Testis (tissue), 3 donors: Measurements from ENCODE around the gene AGBL4. TPM values are rescaled to one million over a fixed set of nuclear protein-coding genes. Genes with fewer than 3 reads are reported as not detected.

Source experiments
- DNase-seq: peaks from one replicate; pipeline ENCODE4 v3.0.0-alpha.2; 2019
- H3K27ac ChIP-seq, 2 donors: fragments of 200-600 bp; sonication (generic); one replicate each; pipeline ENCODE4 v1.5.1; 2019
- H3K27me3 ChIP-seq: fragments of 200-600 bp; sonication (generic); one replicate; pipeline ENCODE4 v1.5.1; 2019
- H3K36me3 ChIP-seq: fragments of 200-600 bp; sonication (generic); one replicate; pipeline ENCODE4 v1.5.1; 2017; ENCODE audit warnings: low read depth; ENCODE audit errors: missing control alignments
- H3K4me1 ChIP-seq: fragments of 200-600 bp; sonication (generic); one replicate; pipeline ENCODE4 v1.5.1; 2019
- H3K4me3 ChIP-seq, 2 donors: fragments of 200-600 bp; sonication (generic); one replicate each; pipeline ENCODE4 v1.5.1; 2017 to 2019
- H3K9me3 ChIP-seq: fragments of 200-600 bp; sonication (generic); one replicate; pipeline ENCODE4 v1.5.1; 2017
- POLR2A ChIP-seq: fragments of 450-650 bp; IDR thresholded peaks from one replicate; pipeline ENCODE4 v1.6.1; 2017; ENCODE audit warnings: antibody characterized with exemption, mild to moderate bottlenecking, moderate library complexity
- WGBS, 2 donors: methylation state at CpG; one replicate each; pipeline ENCODE4 v1.1.5; 2018; 5-methylcytosine and 5-hydroxymethylcytosine counted together
- intact Hi-C: fragments of 100-400 bp; cut with DNase I; formaldehyde crosslinking; loops from one replicate; pipeline ENCODE4 v1.15.1; 2023; ENCODE audit warnings: low total_unique reads
- polyA plus RNA-seq: library from polyadenylated mRNA; stranded (reverse); fragments of 350-450 nt; fragmentation: Illumina TruSeq; extraction: RNeasy Lipid Tissue Mini Kit (QIAGEN cat#74804); gene quantifications from one replicate; pipeline ENCODE4 v1.2.3, GENCODE V29; 2014; ENCODE audit warnings: low read depth, low replicate concordance; ENCODE audit not compliant: insufficient read depth
- total RNA-seq, 2 donors: library from RNA; depleted of rRNA; stranded (reverse); fragments of >200 nt; gene quantifications; one replicate each; pipeline ENCODE4 v1.2.3, GENCODE V29; 2016
- TF ChIP-seq, protein P1 (sequence below), 3 experiments: fragments of 450-650 bp in 2 of 3; fragments of 200-600 bp in 1 of 3; sonication (generic) in 1 of 3; IDR thresholded peaks; one replicate each; pipeline ENCODE4 v1.5.1; 2016 to 2019; ENCODE audit warnings: antibody characterized with exemption in 3 of 3, mild to moderate bottlenecking in 2 of 3, moderate library complexity in 1 of 3

The AGBL4 gene
- total and polyA plus RNA-seq, 3 donors from 2014 or later = 3.3 to 6.9 (median 5.8) TPM

DNA sequence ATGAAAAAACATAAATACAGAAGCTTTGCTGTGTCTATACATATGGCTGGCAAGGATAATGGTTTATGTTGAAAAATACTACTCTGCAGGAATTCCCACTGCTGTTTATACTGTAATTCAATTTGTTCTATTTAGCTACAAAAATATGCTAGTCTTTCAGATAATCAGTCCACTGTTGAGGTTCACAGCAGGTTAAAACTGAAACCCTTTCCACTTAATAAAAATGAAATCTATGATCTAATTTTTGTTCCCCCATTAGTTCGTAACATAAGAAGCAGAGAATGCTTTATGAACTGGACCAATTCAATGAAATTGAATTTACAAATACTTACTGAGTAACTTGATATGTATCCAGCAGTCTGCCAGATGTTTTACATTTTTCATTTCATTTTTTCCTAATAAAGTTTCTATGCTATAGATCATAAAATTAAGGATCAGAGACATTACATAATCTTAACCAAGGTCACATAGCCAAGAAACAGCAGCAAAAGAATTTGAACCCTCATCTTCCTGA is 887.0 kb downstream of the AGBL4 start:
- TF ChIP-seq, protein P1, sequence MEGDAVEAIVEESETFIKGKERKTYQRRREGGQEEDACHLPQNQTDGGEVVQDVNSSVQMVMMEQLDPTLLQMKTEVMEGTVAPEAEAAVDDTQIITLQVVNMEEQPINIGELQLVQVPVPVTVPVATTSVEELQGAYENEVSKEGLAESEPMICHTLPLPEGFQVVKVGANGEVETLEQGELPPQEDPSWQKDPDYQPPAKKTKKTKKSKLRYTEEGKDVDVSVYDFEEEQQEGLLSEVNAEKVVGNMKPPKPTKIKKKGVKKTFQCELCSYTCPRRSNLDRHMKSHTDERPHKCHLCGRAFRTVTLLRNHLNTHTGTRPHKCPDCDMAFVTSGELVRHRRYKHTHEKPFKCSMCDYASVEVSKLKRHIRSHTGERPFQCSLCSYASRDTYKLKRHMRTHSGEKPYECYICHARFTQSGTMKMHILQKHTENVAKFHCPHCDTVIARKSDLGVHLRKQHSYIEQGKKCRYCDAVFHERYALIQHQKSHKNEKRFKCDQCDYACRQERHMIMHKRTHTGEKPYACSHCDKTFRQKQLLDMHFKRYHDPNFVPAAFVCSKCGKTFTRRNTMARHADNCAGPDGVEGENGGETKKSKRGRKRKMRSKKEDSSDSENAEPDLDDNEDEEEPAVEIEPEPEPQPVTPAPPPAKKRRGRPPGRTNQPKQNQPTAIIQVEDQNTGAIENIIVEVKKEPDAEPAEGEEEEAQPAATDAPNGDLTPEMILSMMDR (IDR thresholded peaks at IDR 0.05) = no peak
- no peak for TF ChIP-seq POLR2A
- intact Hi-C loops = no loop called here
- Histone ChIP-seq H3K4me1 (no peaks in the 10 kb centered on the region), H3K36me3 (no peaks in the 10 kb centered on the region), H3K27ac (no peak overlapping the region), H3K9me3 (no peaks in the 10 kb centered on the region), H3K27me3 (no peaks in the 10 kb centered on the region), H3K4me3 (no peak overlapping the region)
- no peak for DNase-seq
- 79 to 89% methylated on average over 1 of the region's 1 CpG for WGBS, 2 donors

DNA sequence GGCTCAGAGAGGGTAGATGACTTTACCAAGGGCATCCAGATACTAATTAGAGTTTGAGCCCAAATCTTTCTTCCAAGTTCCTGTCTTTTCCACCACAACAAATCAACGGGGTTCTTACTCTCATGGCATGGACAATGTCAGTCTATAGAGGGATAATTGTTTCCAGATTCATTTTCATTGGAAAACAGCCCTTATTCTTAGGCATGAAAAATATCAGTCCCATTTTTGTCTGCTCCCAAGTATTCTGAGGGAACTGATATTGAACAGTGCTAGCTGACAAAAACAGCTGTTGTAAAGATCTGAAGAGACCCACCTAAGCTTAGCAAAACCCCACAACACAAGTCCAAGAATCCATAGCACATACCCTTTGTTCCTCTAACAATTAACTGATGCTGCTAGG is 898.0 kb downstream of the AGBL4 start:
- 52 to 64% methylated on average over 1 of the region's 1 CpG for WGBS, 2 donors
- H3K9me3 ChIP-seq = no peaks in the 10 kb centered on the region
- TF ChIP-seq, protein P1 (IDR thresholded peaks at IDR 0.05) = no peak
- no peak for TF ChIP-seq POLR2A

DNA sequence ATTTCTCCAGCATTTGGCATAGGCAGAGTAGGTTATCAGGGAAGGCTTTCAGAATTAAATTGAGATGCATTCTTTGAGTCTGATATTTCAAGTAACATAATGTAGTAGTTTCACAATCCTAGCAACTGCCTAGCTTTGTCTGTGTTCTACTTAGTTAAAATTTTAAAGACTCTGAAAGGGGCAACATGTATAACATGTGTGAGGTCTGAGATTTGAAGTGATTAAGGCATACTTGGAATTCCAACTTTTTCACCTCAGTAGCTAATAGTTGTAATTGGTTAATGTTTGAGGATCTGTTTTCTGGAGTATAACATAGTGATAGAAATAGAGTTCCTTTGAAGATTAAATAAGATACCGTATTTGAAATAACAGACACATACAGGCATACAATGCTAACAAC is 911.8 kb downstream of the AGBL4 start:
- Histone ChIP-seq H3K4me1 (no peaks in the 10 kb centered on the region), H3K9me3 (no peaks in the 10 kb centered on the region), H3K27me3 (no peaks in the 10 kb centered on the region), H3K4me3 (no peak overlapping the region), H3K27ac (no peak overlapping the region), H3K36me3 (no peaks in the 10 kb centered on the region)
- DNase-seq = no peak
- 92 to 96% methylated on average over 1 of the region's 1 CpG for WGBS, 2 donors
- TF ChIP-seq POLR2A = no peak
- TF ChIP-seq, protein P1 (IDR thresholded peaks at IDR 0.05) = no peak
- intact Hi-C loops = no loop called here

More for the DNA sequence above, 898.0 kb downstream of the AGBL4 start:
- Histone ChIP-seq H3K36me3 (no peaks in the 10 kb centered on the region), H3K27ac (no peak overlapping the region), H3K27me3 (no peaks in the 10 kb centered on the region), H3K4me1 (no peaks in the 10 kb centered on the region), H3K4me3 (no peak overlapping the region)
- DNase-seq = no peak
- intact Hi-C loops = no loop called here

DNA sequence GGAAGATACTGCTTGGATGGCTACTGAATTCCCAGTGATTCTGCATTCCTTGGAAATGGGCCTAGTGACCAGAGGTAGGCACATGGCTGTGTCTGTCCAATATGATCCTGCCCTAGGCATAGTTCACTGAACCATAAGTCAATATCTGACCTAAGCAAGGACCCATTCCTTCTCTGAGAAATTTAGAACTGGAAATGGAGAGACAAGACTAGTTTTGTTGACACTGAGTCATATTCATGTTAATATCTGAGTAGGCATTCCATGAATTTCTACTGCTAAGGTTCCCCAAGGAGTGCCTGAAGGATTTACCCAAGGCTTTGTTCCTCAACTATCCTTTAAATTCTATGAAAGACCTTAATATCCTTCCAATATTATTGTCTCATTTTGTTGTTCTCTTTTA is 917.3 kb downstream of the AGBL4 start:
- intact Hi-C loops = no loop called here
- H3K27me3 ChIP-seq = no peaks in the 10 kb centered on the region
- H3K4me1 ChIP-seq = no peaks in the 10 kb centered on the region
- no peak overlapping the region for H3K27ac ChIP-seq
- H3K4me3 ChIP-seq = no peak overlapping the region
- TF ChIP-seq, protein P1 (IDR thresholded peaks at IDR 0.05) = no peak
- TF ChIP-seq POLR2A = no peak
- no peak for DNase-seq
- no peaks in the 10 kb centered on the region for H3K36me3 ChIP-seq
- H3K9me3 ChIP-seq = no peaks in the 10 kb centered on the region

DNA sequence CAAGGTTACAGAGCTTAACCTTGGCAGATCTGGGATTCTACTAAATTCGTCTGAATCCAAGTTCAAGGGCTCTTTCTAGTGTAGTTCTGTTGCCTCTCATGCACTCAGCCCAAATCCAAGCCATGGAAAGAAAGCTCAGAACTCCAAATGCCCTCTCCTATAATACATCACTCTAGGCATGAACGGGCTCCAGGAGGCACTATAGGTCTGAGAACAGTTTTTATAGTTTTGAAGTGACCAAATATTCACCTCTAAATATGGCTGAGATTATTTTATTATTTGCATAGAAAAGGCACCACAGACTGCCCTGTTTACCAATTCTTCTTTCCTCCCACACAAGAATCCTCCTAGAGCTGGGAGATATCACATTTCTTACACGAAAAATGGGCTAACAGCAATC is 919.2 kb downstream of the AGBL4 start:
- WGBS, 2 donors = 55 to 58% methylated on average over 3 of the region's 3 CpGs
- TF ChIP-seq POLR2A = no peak
- TF ChIP-seq, protein P1 (IDR thresholded peaks at IDR 0.05) = no peak
- no peaks in the 10 kb centered on the region for H3K27me3 ChIP-seq
- H3K27ac ChIP-seq = no peak overlapping the region
- no peaks in the 10 kb centered on the region for H3K4me1 ChIP-seq
- intact Hi-C loops = no loop called here
- no peaks in the 10 kb centered on the region for H3K36me3 ChIP-seq
- H3K9me3 ChIP-seq = no peaks in the 10 kb centered on the region
- peak; percentile 19 for DNase-seq
- H3K4me3 ChIP-seq = no peak overlapping the region
